Spleen (tissue), 11 donors: ENCODE results near the gene GABRA5. TPM values are rescaled to one million over a fixed set of nuclear protein-coding genes. Genes with fewer than 3 reads are reported as not detected.

Source experiments
- DNase-seq: peaks from one replicate; pipeline ENCODE4 v3.0.0-alpha.2; 2020
- H3K27ac ChIP-seq, 8 donors: fragments of 200-600 bp; sonication (generic) in 7 of 8; 1 replicate in 4 of 8; 2 replicates in 4 of 8; pipeline versions ENCODE4 v1.5.0 to v1.8.0; 2016 to 2021; ENCODE audit warnings: inconsistent platforms in 4 of 8, mild to moderate bottlenecking in 4 of 8, moderate library complexity in 1 of 8
- H3K27me3 ChIP-seq, 7 donors: fragments of 200-600 bp; sonication (generic) in 6 of 7; replicated peaks in 1 of 7; 1 replicate in 4 of 7; 2 replicates in 3 of 7; pipeline versions ENCODE4 v1.5.0 to v1.8.0; 2016 to 2021; ENCODE audit warnings: inconsistent platforms in 3 of 7, mild to moderate bottlenecking in 1 of 7
- H3K36me3 ChIP-seq, 6 donors: fragments of 200-600 bp; sonication (generic) in 5 of 6; 1 replicate in 4 of 6; 2 replicates in 2 of 6; pipeline versions ENCODE4 v1.5.0 to v1.8.0; 2016 to 2021; ENCODE audit warnings: inconsistent platforms in 2 of 6
- H3K4me1 ChIP-seq, 6 donors: fragments of 200-600 bp; sonication (generic) in 5 of 6; 1 replicate in 3 of 6; 2 replicates in 3 of 6; pipeline versions ENCODE4 v1.5.0 to v1.8.0; 2016 to 2021; ENCODE audit warnings: inconsistent platforms in 3 of 6
- H3K4me3 ChIP-seq, 8 donors: fragments of 200-600 bp; sonication (generic) in 7 of 8; 1 replicate in 4 of 8; 2 replicates in 4 of 8; pipeline versions ENCODE4 v1.5.0 to v1.8.0; 2016 to 2021; ENCODE audit warnings: inconsistent platforms in 4 of 8, mild to moderate bottlenecking in 4 of 8, moderate library complexity in 2 of 8
- H3K9me3 ChIP-seq, 8 donors: fragments of 200-600 bp; sonication (generic) in 7 of 8; 1 replicate in 4 of 8; 2 replicates in 4 of 8; pipeline versions ENCODE4 v1.5.0 to v1.8.0; 2016 to 2021; ENCODE audit warnings: inconsistent platforms in 4 of 8
- CTCF ChIP-seq, 11 experiments: fragments of 200-600 bp in 7 of 11; fragments of 450-650 bp in 4 of 11; sonication (generic) in 4 of 11; IDR thresholded peaks in 8 of 11; conservative IDR thresholded peaks in 3 of 11; 1 replicate in 7 of 11; 2 replicates in 4 of 11; pipeline versions ENCODE4 v1.4.0 to v1.8.0; 2016 to 2021; ENCODE audit warnings: antibody characterized with exemption in 11 of 11, inconsistent platforms in 4 of 11, mild to moderate bottlenecking in 1 of 11
- POLR2A ChIP-seq, 3 donors: fragments of 450-650 bp; IDR thresholded peaks; one replicate each; pipeline ENCODE4 v1.5.1; 2017; ENCODE audit warnings: antibody characterized with exemption in 3 of 3, mild to moderate bottlenecking in 1 of 3
- POLR2AphosphoS5 ChIP-seq, 3 donors: sonication (generic); formaldehyde crosslinking; IDR thresholded peaks; one replicate each; pipeline ENCODE4 v1.5.1; 2017; ENCODE audit warnings: antibody characterized with exemption in 3 of 3
- WGBS, 5 donors: extraction: QIAGEN DNeasy Blood & Tissue Kit in 3 of 5; methylation state at CpG; one replicate each; pipeline versions ENCODE4 v1.1.5 to v1.1.7; 2013 to 2018; 5-methylcytosine and 5-hydroxymethylcytosine counted together
- intact Hi-C: fragments of 100-400 bp; cut with DNase I; formaldehyde crosslinking; loops from one replicate; pipeline ENCODE4 v1.15.0; 2023; ENCODE audit warnings: low total_unique reads
- polyA plus RNA-seq, 3 donors: library from polyadenylated mRNA; stranded (reverse); fragments of 200-250 nt; gene quantifications; one replicate each; pipeline ENCODE4 v1.2.1, GENCODE V29; 2013
- total RNA-seq, 7 donors: library from RNA; depleted of rRNA in 3 of 7; stranded (reverse); fragments of >200 nt in 3 of 7; fragmentation: NEBNext Ultra II Directional in 4 of 7; extraction: Animal tissue kit (Norgen Biotek cat#: 25700) in 4 of 7; gene quantifications; one replicate each; pipeline versions ENCODE4 v1.1.0 to v1.2.1, GENCODE V29; 2016 to 2021
- donor health status: healthy with polysubstance abuse.
- donor health status: DM: no; HTN: no; CAD: no; lungs with moderate emphysema.
- donor health status: DM: no; HTN: no; CAD: no.
- donor health status: Bipolar disorder and iron deficiency.
- donor health status: healthy.
- donor health status: DM: no; HTN: no; CAD: no.
- donor health status: DM: yes; HTN: yes; CAD: no.

Gene GABRA5
- total and polyA plus RNA-seq, 10 donors = 0.02 to 0.85 (median 0.04) TPM; not detected in 7

- Histone ChIP-seq H3K36me3 (no peaks in the 10 kb centered on the region), H3K27me3 (no peaks in the 10 kb centered on the region), H3K9me3 (peaks cover 0 to 36% (median 25%) of the 10 kb centered on the region in 8 donors), H3K27ac (no peak overlapping the region), H3K4me1 (no peaks in the 10 kb centered on the region), H3K4me3 (no peak overlapping the region)
- no peak for TF ChIP-seq POLR2AphosphoS5 (IDR thresholded peaks at IDR 0.05)
- TF ChIP-seq POLR2A (IDR thresholded peaks at IDR 0.05) = no peak
- no peak for TF ChIP-seq CTCF (IDR thresholded peaks at IDR 0.05 in 8 of 11, conservative IDR thresholded peaks at IDR 0.05 in 3 of 11)
- intact Hi-C loops = no loop called here
- WGBS, 5 donors = 42 to 73% (median 61%) methylated on average over 2 of the region's 2 CpGs
- DNase-seq = no peak
Observed at GRCh38 chr15:26954403-26954802, 87.5 kb downstream of the GABRA5 start.

GRCh38 chr15:26967719-26968269, 100.9 kb downstream of the GABRA5 start:
- TF ChIP-seq POLR2AphosphoS5 (IDR thresholded peaks at IDR 0.05) (no peak), CTCF (IDR thresholded peaks at IDR 0.05 in 8 of 11, conservative IDR thresholded peaks at IDR 0.05 in 3 of 11) (no peak), POLR2A (IDR thresholded peaks at IDR 0.05) (no peak)
- H3K27me3 ChIP-seq = peaks cover 0 to 60% (median 18%) of the 10 kb centered on the region in 7 donors

GRCh38 chr15:26968806-26969205, 101.9 kb downstream of the GABRA5 start:
- intact Hi-C loops = no loop called here
- Histone ChIP-seq H3K27me3 (peaks cover 0 to 66% (median 18%) of the 10 kb centered on the region in 7 donors), H3K9me3 (peaks cover 0 to 13% (median 0%) of the 10 kb centered on the region in 8 donors), H3K4me1 (peaks cover 0 to 5% (median 0%) of the 10 kb centered on the region in 6 donors), H3K4me3 (no peak overlapping the region), H3K27ac (no peak overlapping the region), H3K36me3 (no peaks in the 10 kb centered on the region)
- DNase-seq = no peak
- 57 to 70% (median 64%) methylated on average over 2 of the region's 2 CpGs for WGBS, 5 donors
- no peak for TF ChIP-seq POLR2AphosphoS5 (IDR thresholded peaks at IDR 0.05)
- no peak for TF ChIP-seq CTCF (IDR thresholded peaks at IDR 0.05 in 8 of 11, conservative IDR thresholded peaks at IDR 0.05 in 3 of 11)
- TF ChIP-seq POLR2A (IDR thresholded peaks at IDR 0.05) = no peak

More at GRCh38 chr15:26967719-26968269, 100.9 kb downstream of the GABRA5 start:
- no peak for DNase-seq
- H3K36me3 ChIP-seq = no peaks in the 10 kb centered on the region
- H3K4me1 ChIP-seq = peaks cover 0 to 5% (median 0%) of the 10 kb centered on the region in 6 donors
- intact Hi-C loops = no loop called here
- peak overlapping the region in 2 of 8 donors; percentile 44 to 67 for H3K27ac ChIP-seq
- peaks cover 0 to 13% (median 0%) of the 10 kb centered on the region in 8 donors for H3K9me3 ChIP-seq
- WGBS, 5 donors = 7 to 14% (median 11%) methylated on average over 48 of the region's 48 CpGs
- H3K4me3 ChIP-seq = peak overlapping the region in 7 of 8 donors; percentile 2 to 56 (median 15)

GRCh38 chr15:26970712-26971210, 103.9 kb downstream of the GABRA5 start, which contains the start of gene GABRG3:
GABRG3 (plus strand) TSS chr15:26971181.
- no peak for DNase-seq
- H3K9me3 ChIP-seq = peaks cover 0 to 13% (median 0%) of the 10 kb centered on the region in 8 donors
- no peaks in the 10 kb centered on the region for H3K36me3 ChIP-seq
- peaks cover 0 to 5% (median 0%) of the 10 kb centered on the region in 6 donors for H3K4me1 ChIP-seq
- H3K27ac ChIP-seq = peak within 1 kb of the TSS in 2 of 8 donors; percentile 36 to 51
- TF ChIP-seq POLR2AphosphoS5 (IDR thresholded peaks at IDR 0.05) (peak in 1 of 3 donors; percentile 65), CTCF (IDR thresholded peaks at IDR 0.05 in 8 of 11, conservative IDR thresholded peaks at IDR 0.05 in 3 of 11) (no peak)
- 3 to 15% (median 6%) methylated on average over 20 to 33 of the region's 33 CpGs for WGBS, 5 donors
- H3K4me3 ChIP-seq = peak within 1 kb of the TSS; percentile 4 to 63 (median 26)
- peaks cover 0 to 73% (median 18%) of the 10 kb centered on the region in 7 donors for H3K27me3 ChIP-seq
- intact Hi-C loops = no loop called here
